Testis (tissue), 2 donors: ENCODE data around the gene ARF3.

Experiments
- CTCF ChIP-seq, 3 experiments: fragments of 450-650 bp in 2 of 3; fragments of 200-600 bp in 1 of 3; sonication (generic) in 1 of 3; IDR thresholded peaks; one replicate each; pipeline ENCODE4 v1.5.1; 2016 to 2019; ENCODE audit warnings: antibody characterized with exemption in 3 of 3, mild to moderate bottlenecking in 2 of 3, moderate library complexity in 1 of 3
- POLR2A ChIP-seq: fragments of 450-650 bp; IDR thresholded peaks from one replicate; pipeline ENCODE4 v1.6.1; 2017; ENCODE audit warnings: antibody characterized with exemption, mild to moderate bottlenecking, moderate library complexity

- peak; percentile 55 to 83 (median 56) for TF ChIP-seq CTCF (IDR thresholded peaks at IDR 0.05)
- no peak for TF ChIP-seq POLR2A
Measured at GRCh38 chr12:48903982-48904411, 53.3 kb downstream of the ARF3 start.
